ENCODE results near the gene BHLHE23. TPM values are rescaled to one million over a fixed set of nuclear protein-coding genes. Genes with fewer than 3 reads are reported as not detected.

BHLHE23 gene
- total RNA-seq, 3 donors from 2014 or later = not detected

DNA sequence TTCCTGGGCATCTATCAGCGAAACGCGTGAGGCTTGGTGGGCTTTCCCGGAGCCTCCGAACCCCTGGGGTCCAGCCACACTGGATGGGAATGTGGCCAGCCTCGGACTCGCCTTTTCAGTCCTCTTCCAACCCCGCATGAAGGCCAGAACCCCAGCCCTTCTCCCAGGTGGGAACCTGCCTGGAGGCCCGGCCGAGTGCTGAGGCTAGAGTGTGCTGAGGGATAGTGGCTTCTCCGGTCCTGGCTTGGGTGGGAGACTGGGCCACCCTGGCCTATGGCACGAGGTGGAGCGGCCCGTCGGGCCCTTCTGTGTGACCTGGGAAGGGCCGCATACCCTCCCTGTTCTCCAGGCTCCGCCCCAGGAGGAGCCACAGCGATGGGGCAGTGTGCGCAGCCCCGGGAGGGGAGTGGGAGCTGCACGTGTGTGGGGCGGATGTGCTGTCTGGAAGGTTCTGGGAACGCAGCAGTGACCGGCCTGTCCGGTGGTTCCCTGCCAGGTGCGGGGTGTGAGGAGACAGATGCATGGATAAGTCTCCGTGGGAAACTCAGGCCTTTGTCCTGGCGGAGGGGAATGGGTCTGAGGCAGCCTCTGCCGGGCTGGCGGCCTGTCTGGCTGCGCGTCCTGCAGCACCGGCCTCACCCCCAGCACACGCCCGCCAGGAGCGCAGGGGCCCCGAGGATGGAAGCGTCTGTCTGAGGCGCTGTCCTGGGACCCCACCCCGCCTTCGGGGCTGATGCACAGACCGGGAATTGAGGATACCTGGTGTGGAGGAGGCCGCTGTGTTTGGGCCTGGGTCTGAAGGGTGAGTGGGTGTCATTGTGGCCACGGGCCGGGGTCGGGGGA lies 1.1 kb upstream of the BHLHE23 start:
- Histone ChIP-seq H3K27me3 (peaks cover 25 to 77% of the 10 kb centered on the region in 2 donors), H3K4me1 (peaks cover 6 to 15% of the 10 kb centered on the region in 2 donors), H3K36me3 (no peaks in the 10 kb centered on the region), H3K4me3 (peak overlapping the region in 1 of 3 donors; percentile 55), H3K9me3 (peaks cover 0 to 3% of the 10 kb centered on the region in 2 donors), H3K27ac (no peak overlapping the region)
- intact Hi-C loops (cut with DNase I; ENCODE audit: low total_unique reads) = loop anchor here (5.0 kb wide), 1 partner anchor 116 kb away; no protein-coding TSS in a partner anchor
- no peak for DNase-seq (ENCODE audit: low spot score in 2 of 2)
- TF ChIP-seq POLR2AphosphoS5 (IDR thresholded peaks at IDR 0.05) (no peak), POLR2A (IDR thresholded peaks at IDR 0.05) (no peak)
- TF ChIP-seq, protein P1, sequence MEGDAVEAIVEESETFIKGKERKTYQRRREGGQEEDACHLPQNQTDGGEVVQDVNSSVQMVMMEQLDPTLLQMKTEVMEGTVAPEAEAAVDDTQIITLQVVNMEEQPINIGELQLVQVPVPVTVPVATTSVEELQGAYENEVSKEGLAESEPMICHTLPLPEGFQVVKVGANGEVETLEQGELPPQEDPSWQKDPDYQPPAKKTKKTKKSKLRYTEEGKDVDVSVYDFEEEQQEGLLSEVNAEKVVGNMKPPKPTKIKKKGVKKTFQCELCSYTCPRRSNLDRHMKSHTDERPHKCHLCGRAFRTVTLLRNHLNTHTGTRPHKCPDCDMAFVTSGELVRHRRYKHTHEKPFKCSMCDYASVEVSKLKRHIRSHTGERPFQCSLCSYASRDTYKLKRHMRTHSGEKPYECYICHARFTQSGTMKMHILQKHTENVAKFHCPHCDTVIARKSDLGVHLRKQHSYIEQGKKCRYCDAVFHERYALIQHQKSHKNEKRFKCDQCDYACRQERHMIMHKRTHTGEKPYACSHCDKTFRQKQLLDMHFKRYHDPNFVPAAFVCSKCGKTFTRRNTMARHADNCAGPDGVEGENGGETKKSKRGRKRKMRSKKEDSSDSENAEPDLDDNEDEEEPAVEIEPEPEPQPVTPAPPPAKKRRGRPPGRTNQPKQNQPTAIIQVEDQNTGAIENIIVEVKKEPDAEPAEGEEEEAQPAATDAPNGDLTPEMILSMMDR (IDR thresholded peaks at IDR 0.05) = no peak

DNA sequence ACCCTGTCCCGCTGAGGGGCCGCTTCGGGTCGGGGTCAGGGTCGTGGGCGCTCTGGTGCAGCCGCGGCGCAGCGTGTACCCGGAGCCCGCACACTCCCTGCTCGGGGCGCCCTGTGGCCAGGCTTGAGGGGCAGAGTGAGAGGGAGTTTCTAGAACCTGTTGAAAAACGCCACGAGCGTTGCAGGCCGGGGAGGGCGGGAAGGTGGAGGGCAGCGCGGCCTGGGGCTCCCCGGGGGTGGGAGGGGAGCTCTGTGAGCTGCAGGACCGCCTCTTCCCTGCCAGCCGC lies 539 bp upstream of the BHLHE23 start:
- H3K9me3 ChIP-seq = no peaks in the 10 kb centered on the region
- no peak for DNase-seq (ENCODE audit: low spot score in 2 of 2)
- no peak for TF ChIP-seq POLR2AphosphoS5 (IDR thresholded peaks at IDR 0.05)
- no peak overlapping the region for H3K27ac ChIP-seq
- intact Hi-C loops (cut with DNase I; ENCODE audit: low total_unique reads) = loop anchor here (5.0 kb wide), 1 partner anchor 115 kb away; no protein-coding TSS in a partner anchor
- no peaks in the 10 kb centered on the region for H3K36me3 ChIP-seq
- H3K4me3 ChIP-seq = peak overlapping the region in 1 of 3 donors; percentile 55
- H3K4me1 ChIP-seq = peaks cover 6 to 15% of the 10 kb centered on the region in 2 donors
- peaks cover 25 to 83% of the 10 kb centered on the region in 2 donors for H3K27me3 ChIP-seq

DNA sequence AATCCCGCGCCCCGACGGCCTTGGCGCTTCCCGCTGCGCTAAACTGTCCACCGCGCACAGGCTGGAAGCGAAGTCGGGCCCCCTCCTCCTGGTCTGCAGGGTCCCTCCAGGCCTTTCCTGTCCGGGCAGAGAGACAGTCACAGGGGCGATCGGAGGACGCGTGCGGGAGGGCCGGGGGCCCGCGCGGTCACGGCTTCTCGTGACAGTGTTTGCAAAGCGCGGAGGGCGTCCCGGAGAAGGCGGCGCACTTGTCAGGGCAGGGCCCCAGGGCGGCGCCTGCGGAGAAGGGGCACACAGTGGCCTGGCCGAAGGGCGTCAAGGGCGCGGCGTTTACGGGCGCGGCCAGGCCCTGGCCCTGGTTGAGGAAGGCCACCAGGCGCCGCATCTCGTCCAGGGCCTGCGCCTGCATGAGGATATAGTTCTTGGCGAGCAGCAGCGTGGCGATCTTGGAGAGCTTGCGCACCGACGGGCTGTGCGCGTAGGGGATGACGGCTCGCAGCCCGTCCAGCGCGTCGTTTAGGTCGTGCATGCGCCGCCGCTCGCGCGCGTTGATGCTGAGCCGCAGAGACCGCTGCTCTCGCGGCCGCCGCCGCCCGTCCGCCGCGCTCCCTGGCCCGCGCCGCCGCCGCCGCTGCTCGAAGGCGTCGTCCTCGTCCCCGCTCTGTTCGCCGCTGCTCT lies 763 bp downstream of the BHLHE23 start:
- DNase-seq (ENCODE audit: low spot score in 2 of 2) = no peak
- Histone ChIP-seq H3K27me3 (peaks cover 25 to 90% of the 10 kb centered on the region in 2 donors), H3K27ac (no peak overlapping the region), H3K9me3 (no peaks in the 10 kb centered on the region), H3K4me1 (peaks cover 6 to 15% of the 10 kb centered on the region in 2 donors), H3K36me3 (no peaks in the 10 kb centered on the region), H3K4me3 (peak overlapping the region in 2 of 3 donors; percentile 26 to 55)
- TF ChIP-seq POLR2AphosphoS5 (IDR thresholded peaks at IDR 0.05) = no peak
- TF ChIP-seq POLR2A (IDR thresholded peaks at IDR 0.05) = no peak
- TF ChIP-seq, protein P1 (IDR thresholded peaks at IDR 0.05) = no peak
- intact Hi-C loops (cut with DNase I; ENCODE audit: low total_unique reads) = loop anchor here (5.0 kb wide), 1 partner anchor 114 kb away; no protein-coding TSS in a partner anchor

DNA sequence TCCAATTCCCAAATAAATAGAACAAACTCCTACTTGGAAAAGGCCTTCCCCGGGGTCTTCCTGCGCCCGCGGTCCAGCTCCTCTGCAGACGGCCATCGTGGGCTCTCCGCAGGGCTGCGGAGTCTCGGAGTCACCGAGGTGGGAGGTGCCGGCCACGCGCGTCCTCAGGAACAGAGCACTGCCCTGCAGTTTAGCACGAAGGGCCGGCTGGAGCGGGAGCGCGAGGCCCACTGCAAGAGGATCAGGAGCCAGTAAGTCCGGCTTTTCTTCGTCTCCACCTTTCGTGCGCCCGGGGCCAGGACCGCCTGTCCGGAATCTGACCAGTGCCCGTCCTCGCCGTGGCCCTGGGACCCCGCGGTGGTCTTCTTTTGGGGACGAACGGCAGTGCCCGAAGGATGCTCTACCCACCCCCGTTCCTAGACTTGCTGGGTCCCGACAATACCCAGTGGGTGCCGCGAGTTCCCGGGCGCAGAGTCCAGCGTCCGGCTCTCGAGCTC lies 1.4 kb downstream of the BHLHE23 start:
- TF ChIP-seq POLR2A (IDR thresholded peaks at IDR 0.05) (no peak), POLR2AphosphoS5 (IDR thresholded peaks at IDR 0.05) (no peak)
- TF ChIP-seq, protein P1 (IDR thresholded peaks at IDR 0.05) = no peak

DNA sequence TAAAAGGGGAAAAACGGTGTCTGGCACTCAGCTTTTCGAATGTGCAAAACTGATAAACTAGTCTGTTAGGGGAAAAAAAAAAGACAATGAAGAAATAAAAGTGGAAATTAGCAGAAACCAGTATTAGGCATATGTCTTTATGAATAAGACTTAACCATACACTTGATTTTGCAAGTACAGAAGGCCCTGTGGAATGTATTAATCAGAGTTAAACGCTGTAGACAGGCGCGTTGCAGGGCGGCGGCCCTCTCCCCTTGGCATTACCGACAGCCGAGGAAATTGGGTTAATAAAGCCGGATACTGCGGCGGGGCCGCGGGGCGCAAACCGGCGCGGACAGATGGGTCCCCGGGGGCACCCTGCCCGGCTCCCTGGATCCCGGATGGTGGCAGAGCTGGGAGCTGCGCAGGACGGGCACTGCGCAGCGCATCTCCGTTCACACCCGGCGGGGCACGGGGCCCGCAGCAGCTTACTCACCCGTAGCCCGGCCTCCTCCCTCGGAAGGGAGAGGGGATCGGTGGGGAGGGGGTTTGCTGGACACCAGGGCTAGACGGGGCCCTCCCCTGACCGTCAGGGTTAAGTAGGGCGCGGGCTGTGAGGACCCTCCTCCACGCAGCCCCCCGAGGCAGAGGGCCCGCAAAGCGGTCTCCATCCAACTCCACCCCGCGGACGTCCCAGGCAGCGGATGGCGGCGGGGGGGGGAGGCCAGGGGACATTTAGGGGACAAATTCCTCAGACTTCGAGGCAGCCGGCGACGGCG lies 2.0 kb downstream of the BHLHE23 start:
- Histone ChIP-seq H3K9me3 (no peaks in the 10 kb centered on the region), H3K4me1 (peaks cover 6 to 15% of the 10 kb centered on the region in 2 donors), H3K27ac (no peak overlapping the region), H3K36me3 (no peaks in the 10 kb centered on the region), H3K4me3 (no peak overlapping the region), H3K27me3 (peaks cover 25 to 87% of the 10 kb centered on the region in 2 donors)
- TF ChIP-seq POLR2AphosphoS5 (IDR thresholded peaks at IDR 0.05) = no peak
- no peak for TF ChIP-seq POLR2A (IDR thresholded peaks at IDR 0.05)
- TF ChIP-seq, protein P1 (IDR thresholded peaks at IDR 0.05) = no peak
- no peak for DNase-seq (ENCODE audit: low spot score in 2 of 2)
- intact Hi-C loops (cut with DNase I; ENCODE audit: low total_unique reads) = loop anchor here (5.0 kb wide), 1 partner anchor 112 kb away; no protein-coding TSS in a partner anchor

More for the DNA sequence above, 1.4 kb downstream of the BHLHE23 start:
- Histone ChIP-seq H3K4me1 (peaks cover 6 to 15% of the 10 kb centered on the region in 2 donors), H3K9me3 (no peaks in the 10 kb centered on the region), H3K4me3 (no peak overlapping the region), H3K27ac (no peak overlapping the region), H3K27me3 (peaks cover 25 to 88% of the 10 kb centered on the region in 2 donors), H3K36me3 (no peaks in the 10 kb centered on the region)
- no peak for DNase-seq (ENCODE audit: low spot score in 2 of 2)
- intact Hi-C loops (cut with DNase I; ENCODE audit: low total_unique reads) = loop anchor here (5.0 kb wide), 1 partner anchor 113 kb away; no protein-coding TSS in a partner anchor
